Bronchial epithelial cell (primary cell): ENCODE measurements around the gene RTN4R. TPM values are rescaled to one million over a fixed set of nuclear protein-coding genes. Genes with fewer than 3 reads are reported as not detected.
"Not testable (repeated sequence)": the region's sequence is repeated elsewhere in the genome, so short reads cannot be mapped to it uniquely, and the experiment has no call there.

Experiments used
- DNase-seq: peaks from one replicate; pipeline ENCODE4 v3.0.0-alpha.2; 2010; ENCODE audit warnings: low read depth
- FAIRE-seq: peaks from 2 replicates; lab custom pipeline; 2011; peaks lifted over from hg19 to GRCh38; lab: Jason Lieb, UNC
- H3K27me3 ChIP-seq: 2 replicates; pipeline ENCODE4 v1.5.1; 2011; ENCODE audit warnings: low read length; ENCODE audit not compliant: control insufficient read depth, insufficient read depth
- H3K36me3 ChIP-seq: 2 replicates; pipeline ENCODE4 v1.5.1; 2011; ENCODE audit warnings: low read length; ENCODE audit not compliant: control insufficient read depth, insufficient read depth
- H3K4me3 ChIP-seq: 2 replicates; pipeline ENCODE4 v1.5.1; 2011; ENCODE audit warnings: mild to moderate bottlenecking, low read depth, low read length, control low read depth
- CTCF ChIP-seq: IDR thresholded peaks from 2 replicates; pipeline ENCODE4 v1.5.1; 2011; ENCODE audit warnings: mild to moderate bottlenecking, moderate library complexity, low read length, control low read depth, inconsistent platforms; ENCODE audit not compliant: insufficient read depth, severe bottlenecking
- total RNA-seq: library from RNA; depleted of rRNA; stranded (reverse); fragments of >200 nt; gene quantifications from 2 replicates; pipeline ENCODE4 v1.2.1, GENCODE V29; 2014

RTN4R gene
- 2.6 and 2.8 TPM in 2 replicates for total RNA-seq

GRCh38 chr22:20268279-20269012 lies at the start of gene RTN4R:
RTN4R (minus strand) TSS chr22:20268318; CDS start chr22:20268092, 226 bp downstream.
- DNase-seq (peak; percentile 6), FAIRE-seq (no peak)
- Histone ChIP-seq H3K27me3 (no peaks in the 10 kb centered on the region), H3K4me3 (peak within 1 kb of the TSS; percentile 55), H3K36me3 (no peaks in the 10 kb centered on the region)
- TF ChIP-seq CTCF, result peak; percentile 61

DNA sequence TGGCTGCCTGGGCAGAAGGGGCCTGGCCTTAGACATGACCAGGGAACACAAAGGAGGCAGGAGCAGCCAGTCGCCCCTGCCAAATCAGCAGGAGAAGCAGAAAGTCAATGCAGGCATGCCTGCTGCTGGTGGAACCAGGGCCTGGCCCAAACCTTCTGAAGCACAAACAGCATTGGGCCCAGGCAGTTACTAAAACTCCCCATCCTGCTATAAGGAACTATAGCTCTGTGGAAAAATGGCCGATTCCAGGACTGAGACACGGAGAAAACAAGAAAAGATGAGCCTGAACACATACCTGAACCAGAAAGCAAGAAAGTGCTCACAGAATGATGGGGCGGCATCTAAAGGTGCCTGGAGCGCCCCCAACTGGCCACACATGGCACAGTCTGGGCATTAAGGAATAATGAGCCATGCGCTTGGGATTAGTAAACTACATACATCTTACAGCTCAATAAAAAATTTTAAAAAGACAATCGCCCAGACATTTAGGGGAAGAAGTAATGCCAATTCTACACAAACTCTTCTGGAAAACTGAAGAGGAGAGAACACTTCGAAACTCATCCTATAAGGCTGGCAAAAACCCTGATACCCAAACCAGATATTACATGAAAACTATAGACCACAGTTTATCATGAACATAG lies 49.4 kb upstream of the RTN4R start:
- not testable (repeated sequence) for FAIRE-seq

GRCh38 chr22:20316844-20317401 lies 48.8 kb upstream of the RTN4R start:
- H3K36me3 ChIP-seq, result peaks cover 2% of the 10 kb centered on the region
- no peaks in the 10 kb centered on the region for H3K27me3 ChIP-seq
- peak; percentile 77 for FAIRE-seq
- no peak for TF ChIP-seq CTCF
- no peak for DNase-seq
- no peak overlapping the region for H3K4me3 ChIP-seq

More for the DNA sequence above, 49.4 kb upstream of the RTN4R start:
- peak; percentile 50 for TF ChIP-seq CTCF
- H3K4me3 ChIP-seq, DNase-seq, H3K27me3 ChIP-seq, H3K36me3 ChIP-seq: not testable (repeated sequence)

- FAIRE-seq, result no peak
- no peaks in the 10 kb centered on the region for H3K27me3 ChIP-seq
- peaks cover 2% of the 10 kb centered on the region for H3K36me3 ChIP-seq
- TF ChIP-seq CTCF, result no peak
- no peak for DNase-seq
- H3K4me3 ChIP-seq, result no peak overlapping the region
These were observed 48.2 kb upstream of the RTN4R start for GRCh38 chr22:20316217-20316843.

DNA sequence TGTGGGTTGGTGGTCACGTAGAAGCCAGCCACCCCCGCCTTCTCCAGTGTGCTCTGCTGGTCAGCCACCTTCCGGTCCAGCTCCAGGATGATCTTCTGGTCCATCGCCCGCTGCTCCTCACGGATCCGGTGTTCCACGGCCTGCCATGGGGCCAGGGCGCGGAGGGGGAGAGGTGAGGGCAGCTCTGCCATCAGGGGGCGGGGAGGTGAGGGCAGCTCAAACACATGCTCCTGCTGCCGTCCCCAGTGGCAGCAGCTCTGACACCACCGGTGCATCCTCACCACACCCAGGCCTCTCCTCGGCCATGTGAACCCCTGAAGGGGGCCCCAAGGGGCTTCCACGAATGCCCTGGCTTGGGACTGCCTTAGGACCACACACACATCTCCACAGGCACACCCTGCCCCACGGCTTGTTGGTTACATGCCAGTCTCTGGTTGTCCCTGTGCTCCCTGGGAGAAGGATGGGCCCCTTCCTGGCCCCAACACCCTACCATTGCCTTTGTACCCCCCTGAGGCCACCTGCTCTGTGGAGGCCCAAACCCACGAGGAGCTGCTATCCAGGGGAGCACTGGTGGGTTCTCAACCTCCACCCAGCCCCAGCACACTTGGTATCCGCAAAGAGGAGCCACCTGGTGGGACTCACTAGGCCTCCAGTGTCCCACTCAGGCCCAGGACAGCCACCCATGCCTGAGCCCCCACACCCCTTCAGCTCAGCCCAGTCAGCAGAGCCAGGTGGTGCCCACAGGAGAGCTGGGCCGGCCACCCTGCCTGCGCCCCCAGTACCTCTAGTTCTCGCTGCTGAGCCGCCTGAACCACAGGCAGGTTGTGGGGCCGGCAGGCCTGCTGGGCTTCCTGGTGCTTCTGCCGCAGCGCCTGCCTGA lies 47.5 kb upstream of the RTN4R start:
- no peak for FAIRE-seq
- TF ChIP-seq CTCF, result no peak
- no peak for DNase-seq

GRCh38 chr22:20314741-20315336 lies 46.7 kb upstream of the RTN4R start:
- not testable (repeated sequence) for H3K36me3 ChIP-seq, H3K27me3 ChIP-seq, DNase-seq, FAIRE-seq, H3K4me3 ChIP-seq

More for the DNA sequence above, 47.5 kb upstream of the RTN4R start:
- H3K4me3 ChIP-seq, result no peak overlapping the region
- H3K27me3 ChIP-seq, result no peaks in the 10 kb centered on the region
- peaks cover 2% of the 10 kb centered on the region for H3K36me3 ChIP-seq

GRCh38 chr22:20314206-20314605 lies 46.1 kb upstream of the RTN4R start:
- DNase-seq, FAIRE-seq: not testable (repeated sequence)

More at GRCh38 chr22:20314206-20314605, 46.1 kb upstream of the RTN4R start:
- not testable (repeated sequence) for H3K4me3 ChIP-seq, H3K27me3 ChIP-seq, H3K36me3 ChIP-seq
